Astrocyte of the spinal cord (primary cell): ENCODE results near the gene LRBA.

Experiments
- DNase-seq: peaks from one replicate; pipeline ENCODE4 v3.0.0; 2011; ENCODE audit warnings: low read depth, low spot score
- H3K4me3 ChIP-seq: 2 replicates; pipeline ENCODE4 v1.5.1; 2011; ENCODE audit warnings: low read depth, mild to moderate bottlenecking, low read length, moderate library complexity
- CTCF ChIP-seq: IDR thresholded peaks from 2 replicates; pipeline ENCODE4 v1.5.1; 2012; ENCODE audit warnings: low read depth, mild to moderate bottlenecking, low read length, inconsistent platforms
- in situ Hi-C: cut with HindIII; loops from 2 replicates; pipeline ENCODE4 v1.10.0; 2017; ENCODE audit warnings: low sequenced_read_pairs

The LRBA gene

GRCh38 chr4:150479657-150480056, 535.4 kb downstream of the LRBA start:
- no peak overlapping the region for H3K4me3 ChIP-seq
- in situ Hi-C loops = no loop called here
- TF ChIP-seq CTCF = no peak
- DNase-seq = no peak

DNA sequence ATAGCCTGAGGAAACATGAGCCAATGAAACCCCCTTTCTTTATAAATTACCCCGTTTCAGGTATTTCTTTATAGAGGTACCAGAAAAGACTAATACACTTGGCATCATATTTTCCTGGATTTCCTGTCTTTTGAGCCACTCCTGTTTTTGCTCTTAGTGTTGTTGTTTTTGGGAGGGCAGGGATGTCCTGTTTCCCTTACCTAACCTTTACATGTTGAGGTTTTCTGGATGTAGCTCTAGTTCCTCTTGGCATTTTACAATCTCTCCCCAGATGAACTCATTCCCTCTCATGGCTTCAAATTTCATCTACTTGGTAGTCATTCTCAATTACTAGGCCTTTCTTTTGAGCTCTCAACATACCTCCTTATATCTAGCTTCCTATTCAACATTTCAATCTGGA, 537.2 kb downstream of the LRBA start:
- DNase-seq = no peak
- no peak for TF ChIP-seq CTCF
- no peak overlapping the region for H3K4me3 ChIP-seq
- in situ Hi-C loops = no loop called here

DNA sequence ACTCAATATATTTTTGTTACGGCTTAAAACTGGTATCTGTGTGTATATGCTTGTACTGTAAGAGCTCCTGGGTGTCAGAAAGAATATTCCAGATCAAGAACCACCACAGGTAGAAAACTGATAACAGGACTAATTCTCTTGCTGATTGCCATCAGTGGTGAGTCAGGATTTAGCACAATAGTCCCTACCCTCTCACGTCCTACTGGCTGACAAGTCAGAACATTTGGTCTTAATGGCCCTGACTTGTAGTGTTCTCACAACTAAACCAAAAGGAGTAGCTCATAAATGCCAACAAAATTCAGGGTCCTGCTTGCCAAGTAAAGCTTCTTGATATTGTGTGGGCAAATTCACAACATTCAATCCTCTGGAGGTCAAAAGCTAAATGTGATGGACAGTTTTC, 538.3 kb downstream of the LRBA start:
- no peak for DNase-seq
- in situ Hi-C loops = no loop called here
- no peak for TF ChIP-seq CTCF
- H3K4me3 ChIP-seq = no peak overlapping the region

DNA sequence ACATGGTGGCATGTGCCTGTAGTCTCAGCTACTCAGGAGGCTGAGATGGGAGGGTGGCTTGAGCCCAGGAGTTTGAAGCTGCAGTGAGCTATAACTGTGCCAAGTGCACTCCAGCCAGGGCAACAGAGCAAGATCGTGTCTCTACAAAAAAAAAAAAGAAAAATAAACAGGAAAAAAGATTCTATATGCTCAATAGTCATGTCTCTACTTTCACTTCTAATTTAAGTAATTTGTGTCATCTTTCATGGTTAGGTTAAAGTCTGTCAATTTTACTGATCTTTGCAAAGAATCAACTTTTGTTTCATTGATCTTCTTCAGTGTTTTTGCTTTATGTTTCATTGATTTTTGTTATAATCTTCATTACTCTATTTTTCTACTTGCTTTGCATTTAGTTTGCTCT, 539.3 kb downstream of the LRBA start:
- in situ Hi-C loops = no loop called here
- no peak overlapping the region for H3K4me3 ChIP-seq
- DNase-seq = no peak
- no peak for TF ChIP-seq CTCF

GRCh38 chr4:150464523-150464922, 550.6 kb downstream of the LRBA start:
- in situ Hi-C loops = no loop called here
- H3K4me3 ChIP-seq = no peak overlapping the region
- no peak for TF ChIP-seq CTCF
- DNase-seq = no peak

DNA sequence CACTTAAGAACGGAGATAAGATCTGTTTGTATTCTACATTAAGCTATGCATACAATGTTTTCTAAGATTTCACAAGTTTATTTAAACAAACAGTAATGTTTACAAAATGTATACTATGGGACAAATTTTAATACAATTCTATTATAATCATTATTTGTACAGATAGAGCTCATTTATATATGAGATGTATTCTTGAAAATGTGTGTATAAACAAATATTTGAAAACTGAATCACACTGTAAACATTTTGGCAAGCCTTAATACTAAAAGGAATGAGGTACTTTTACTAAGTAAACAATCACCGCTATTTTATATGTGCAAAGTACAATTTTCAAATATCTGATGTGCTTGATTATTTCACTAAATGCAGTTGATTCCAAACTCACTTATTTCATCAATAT, 552.3 kb downstream of the LRBA start:
- in situ Hi-C loops = no loop called here
- H3K4me3 ChIP-seq = no peak overlapping the region
- no peak for DNase-seq
- TF ChIP-seq CTCF = no peak

DNA sequence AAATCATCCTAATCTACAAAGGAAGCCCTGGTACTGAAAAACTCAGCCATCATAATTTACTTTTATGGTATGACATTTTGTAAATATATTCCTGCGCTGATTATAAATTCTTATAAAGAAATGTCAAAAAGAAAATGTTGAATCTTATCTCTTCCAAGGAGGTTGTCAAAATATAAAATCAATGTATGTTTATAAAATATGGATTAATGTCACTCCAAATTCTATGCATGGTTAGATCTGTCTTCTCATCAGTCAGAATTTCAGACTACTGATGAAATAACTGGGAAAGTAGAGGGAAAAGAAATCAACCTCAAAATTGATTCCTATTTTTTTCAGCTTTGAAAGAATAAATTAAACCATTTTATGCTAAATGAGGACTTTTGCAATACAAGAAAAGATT, 553.1 kb downstream of the LRBA start:
- no peak for DNase-seq
- no peak for TF ChIP-seq CTCF
- in situ Hi-C loops = no loop called here
- no peak overlapping the region for H3K4me3 ChIP-seq
